MG63 (cell line): ENCODE measurements around the gene IGSF23. TPM values are rescaled to one million over a fixed set of nuclear protein-coding genes. Genes with fewer than 3 reads are reported as not detected.
A peak's percentile ranks its signal among the peaks of the same experiment; 100 is the strongest.
"Not testable (repeated sequence)": the region's sequence is repeated elsewhere in the genome, so short reads cannot be mapped to it uniquely, and the experiment has no call there.

Source experiments
- DNase-seq: peaks from one replicate; pipeline ENCODE4 v3.0.0-alpha.2; 2020
- H3K27me3 ChIP-seq: fragments of 250-450 bp; sonication (Bioruptor Pico); 2 replicates; pipeline ENCODE4 v1.5.1; 2020; ENCODE audit warnings: mild to moderate bottlenecking, moderate library complexity
- H3K36me3 ChIP-seq: fragments of 250-450 bp; sonication (Bioruptor Pico); 2 replicates; pipeline ENCODE4 v1.5.1; 2020; ENCODE audit warnings: mild to moderate bottlenecking, moderate library complexity
- H3K4me3 ChIP-seq: fragments of 250-450 bp; sonication (Bioruptor Pico); 2 replicates; pipeline ENCODE4 v1.5.1; 2020; ENCODE audit warnings: mild to moderate bottlenecking, moderate library complexity
- H3K9me3 ChIP-seq: fragments of 250-450 bp; sonication (Bioruptor Pico); 2 replicates; pipeline ENCODE4 v1.5.1; 2020; ENCODE audit warnings: mild to moderate bottlenecking, moderate library complexity
- total RNA-seq: library from RNA; depleted of rRNA; stranded (reverse); fragments of >200 nt; shearing (Covaris generic); gene quantifications from 2 replicates; pipeline ENCODE4 v1.2.3, GENCODE V29; 2014; ENCODE audit warnings: low replicate concordance

IGSF23 gene
- total RNA-seq, 1 experiment from 2014 or later, result 3.0 TPM

GRCh38 chr19:44662691-44663385, 49.5 kb downstream of the IGSF23 start:
- H3K36me3 ChIP-seq, result peaks cover 65% of the 10 kb centered on the region
- DNase-seq, result no peak
- no peaks in the 10 kb centered on the region for H3K9me3 ChIP-seq
- H3K27me3 ChIP-seq, result no peaks in the 10 kb centered on the region
- H3K4me3 ChIP-seq, result no peak overlapping the region

GRCh38 chr19:44663996-44664395, 50.6 kb downstream of the IGSF23 start:
- Histone ChIP-seq H3K4me3 (no peak overlapping the region), H3K36me3 (peaks cover 54% of the 10 kb centered on the region), H3K27me3 (no peaks in the 10 kb centered on the region), H3K9me3 (no peaks in the 10 kb centered on the region)
- no peak for DNase-seq

GRCh38 chr19:44664976-44665375, 51.6 kb downstream of the IGSF23 start:
- no peaks in the 10 kb centered on the region for H3K9me3 ChIP-seq
- peaks cover 44% of the 10 kb centered on the region for H3K36me3 ChIP-seq
- DNase-seq, result no peak

GRCh38 chr19:44666852-44667556, 53.6 kb downstream of the IGSF23 start:
- no peak for DNase-seq
- H3K9me3 ChIP-seq, result no peaks in the 10 kb centered on the region
- peaks cover 24% of the 10 kb centered on the region for H3K36me3 ChIP-seq
- H3K27me3 ChIP-seq, result no peaks in the 10 kb centered on the region
- no peak overlapping the region for H3K4me3 ChIP-seq

More at GRCh38 chr19:44664976-44665375, 51.6 kb downstream of the IGSF23 start:
- Histone ChIP-seq H3K4me3 (no peak overlapping the region), H3K27me3 (no peaks in the 10 kb centered on the region)

GRCh38 chr19:44668985-44669764, 55.8 kb downstream of the IGSF23 start:
- H3K36me3 ChIP-seq, result peaks cover 10% of the 10 kb centered on the region
- no peak for DNase-seq
- no peaks in the 10 kb centered on the region for H3K27me3 ChIP-seq
- H3K4me3 ChIP-seq, result no peak overlapping the region
- H3K9me3 ChIP-seq, result no peaks in the 10 kb centered on the region

GRCh38 chr19:44670027-44670426, 56.7 kb downstream of the IGSF23 start:
- H3K36me3 ChIP-seq, DNase-seq, H3K4me3 ChIP-seq, H3K27me3 ChIP-seq, H3K9me3 ChIP-seq: not testable (repeated sequence)

- DNase-seq, result no peak
Observed at GRCh38 chr19:44671400-44671799, 58.0 kb downstream of the IGSF23 start, which contains the start of gene CEACAM19. TSS of gene CEACAM19 (plus strand) at chr19:44671482. CDS start at chr19:44671932, 450 bp downstream.

GRCh38 chr19:44672226-44672625, 58.9 kb downstream of the IGSF23 start:
- Histone ChIP-seq H3K9me3 (no peaks in the 10 kb centered on the region), H3K27me3 (no peaks in the 10 kb centered on the region), H3K4me3 (no peak overlapping the region), H3K36me3 (no peaks in the 10 kb centered on the region)
- no peak for DNase-seq

More at GRCh38 chr19:44671400-44671799, 58.0 kb downstream of the IGSF23 start, which contains the start of gene CEACAM19:
- Histone ChIP-seq H3K4me3 (no peak within 1 kb of the TSS), H3K9me3 (no peaks in the 10 kb centered on the region), H3K27me3 (no peaks in the 10 kb centered on the region), H3K36me3 (no peaks in the 10 kb centered on the region)

GRCh38 chr19:44673510-44673909, 60.1 kb downstream of the IGSF23 start:
- H3K4me3 ChIP-seq, result no peak overlapping the region

GRCh38 chr19:44675521-44675920, 62.2 kb downstream of the IGSF23 start:
- peaks cover 3% of the 10 kb centered on the region for H3K36me3 ChIP-seq
- DNase-seq, result no peak
- H3K9me3 ChIP-seq, result no peaks in the 10 kb centered on the region
- no peak overlapping the region for H3K4me3 ChIP-seq
- H3K27me3 ChIP-seq, result no peaks in the 10 kb centered on the region

More at GRCh38 chr19:44673510-44673909, 60.1 kb downstream of the IGSF23 start:
- no peaks in the 10 kb centered on the region for H3K36me3 ChIP-seq
- no peaks in the 10 kb centered on the region for H3K27me3 ChIP-seq
- H3K9me3 ChIP-seq, result no peaks in the 10 kb centered on the region
- DNase-seq, result no peak

- peaks cover 3% of the 10 kb centered on the region for H3K36me3 ChIP-seq
- no peak overlapping the region for H3K4me3 ChIP-seq
- no peaks in the 10 kb centered on the region for H3K9me3 ChIP-seq
- no peaks in the 10 kb centered on the region for H3K27me3 ChIP-seq
- peak; percentile 39 for DNase-seq
Observed at GRCh38 chr19:44677019-44677811, 63.9 kb downstream of the IGSF23 start.

- H3K9me3 ChIP-seq, result no peaks in the 10 kb centered on the region
- no peaks in the 10 kb centered on the region for H3K27me3 ChIP-seq
- H3K4me3 ChIP-seq, result no peak overlapping the region
- peaks cover 8% of the 10 kb centered on the region for H3K36me3 ChIP-seq
- no peak for DNase-seq
Observed at GRCh38 chr19:44680536-44680935, 67.2 kb downstream of the IGSF23 start.

GRCh38 chr19:44681992-44682790, 68.8 kb downstream of the IGSF23 start:
- Histone ChIP-seq H3K4me3 (no peak overlapping the region), H3K27me3 (no peaks in the 10 kb centered on the region), H3K9me3 (no peaks in the 10 kb centered on the region), H3K36me3 (peaks cover 8% of the 10 kb centered on the region)
- DNase-seq, result no peak

GRCh38 chr19:44682807-44683206, 69.4 kb downstream of the IGSF23 start:
- Histone ChIP-seq H3K4me3 (no peak overlapping the region), H3K27me3 (no peaks in the 10 kb centered on the region), H3K36me3 (peaks cover 8% of the 10 kb centered on the region), H3K9me3 (no peaks in the 10 kb centered on the region; the same call in 1 of the 2 replicates)
- no peak for DNase-seq

GRCh38 chr19:44683434-44684210, 70.3 kb downstream of the IGSF23 start:
- H3K36me3 ChIP-seq, result peaks cover 8% of the 10 kb centered on the region
- H3K4me3 ChIP-seq, result no peak overlapping the region
- H3K27me3 ChIP-seq, result no peaks in the 10 kb centered on the region
- H3K9me3 ChIP-seq, result no peaks in the 10 kb centered on the region; the same call in 1 of the 2 replicates
- DNase-seq, result no peak
